DOHH2 (cell line): Measurements from ENCODE around the gene KIF6.

Source experiments
- CTCF ChIP-seq: fragments of 200-600 bp; sonication (generic); IDR thresholded peaks from one replicate; pipeline ENCODE4 v1.5.1; 2014; ENCODE audit warnings: antibody characterized with exemption, mild to moderate bottlenecking, low read depth, low read length; ENCODE audit not compliant: poor library complexity, severe bottlenecking
- EZH2phosphoT487 ChIP-seq: fragments of 200-600 bp; sonication (generic); IDR thresholded peaks from 2 replicates; pipeline ENCODE4 v1.6.1; 2017; ENCODE audit warnings: borderline replicate concordance, mild to moderate bottlenecking, antibody characterized with exemption, low read length, moderate library complexity, mixed read lengths

- TF ChIP-seq CTCF (no peak), EZH2phosphoT487 (no peak)
Measured at GRCh38 chr6:39440039-39440426, 285.2 kb downstream of the KIF6 start.
